ENCODE measurements around the gene NFIA.

NFIA gene

DNA sequence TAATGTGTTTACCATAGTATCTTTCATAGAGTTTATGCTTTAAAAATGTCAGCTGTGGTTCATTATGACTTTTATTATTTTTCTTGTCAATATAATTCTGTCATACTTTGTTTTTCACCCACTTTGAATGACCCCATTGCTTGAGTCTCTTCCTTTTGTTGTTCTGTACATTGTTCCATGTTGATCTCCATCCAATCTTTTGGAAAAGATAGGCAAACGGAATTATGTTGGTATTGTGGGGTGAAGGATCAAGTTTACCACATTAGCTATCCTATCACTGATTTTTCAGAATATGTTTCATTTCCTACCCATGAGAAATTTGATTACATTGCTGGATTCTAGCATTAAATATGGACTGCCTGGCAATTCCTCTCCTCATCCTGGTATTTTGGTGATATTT lies 196.6 kb downstream of the NFIA start:
- H3K27me3 Mint-ChIP-seq: peaks cover 8% of the 10 kb centered on the region
- no peaks in the 10 kb centered on the region for H3K9me3 Mint-ChIP-seq
- peaks cover 11% of the 10 kb centered on the region for H3K4me1 Mint-ChIP-seq
- no peak for ATAC-seq
- H3K4me3 Mint-ChIP-seq: no peak overlapping the region
- H3K36me3 Mint-ChIP-seq: no peaks in the 10 kb centered on the region
- no peak overlapping the region for H3K27ac Mint-ChIP-seq

DNA sequence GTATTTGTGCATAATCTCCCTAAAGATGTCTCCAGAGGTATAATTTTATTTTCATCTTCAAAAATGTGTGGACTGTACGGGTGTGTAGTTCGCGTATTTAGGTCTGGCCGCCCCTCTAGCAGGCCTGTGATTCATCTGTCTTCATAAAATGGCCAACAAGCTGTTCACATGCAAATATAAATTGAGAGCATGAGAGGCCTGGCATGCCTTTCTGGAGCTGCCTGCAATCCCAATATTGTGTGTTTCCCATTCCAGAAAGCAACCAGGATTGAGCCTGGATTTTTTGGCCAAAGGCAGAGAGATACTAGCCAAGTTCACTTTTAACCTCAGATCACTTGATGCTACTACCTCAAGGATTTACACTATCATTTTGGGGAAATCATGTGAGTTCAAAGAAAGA lies 197.2 kb downstream of the NFIA start:
- no peak overlapping the region for H3K27ac Mint-ChIP-seq
- peaks cover 8% of the 10 kb centered on the region for H3K27me3 Mint-ChIP-seq
- peaks cover 11% of the 10 kb centered on the region for H3K4me1 Mint-ChIP-seq
- no peak for ATAC-seq
- H3K4me3 Mint-ChIP-seq: no peak overlapping the region
- H3K9me3 Mint-ChIP-seq: no peaks in the 10 kb centered on the region
- no peaks in the 10 kb centered on the region for H3K36me3 Mint-ChIP-seq

DNA sequence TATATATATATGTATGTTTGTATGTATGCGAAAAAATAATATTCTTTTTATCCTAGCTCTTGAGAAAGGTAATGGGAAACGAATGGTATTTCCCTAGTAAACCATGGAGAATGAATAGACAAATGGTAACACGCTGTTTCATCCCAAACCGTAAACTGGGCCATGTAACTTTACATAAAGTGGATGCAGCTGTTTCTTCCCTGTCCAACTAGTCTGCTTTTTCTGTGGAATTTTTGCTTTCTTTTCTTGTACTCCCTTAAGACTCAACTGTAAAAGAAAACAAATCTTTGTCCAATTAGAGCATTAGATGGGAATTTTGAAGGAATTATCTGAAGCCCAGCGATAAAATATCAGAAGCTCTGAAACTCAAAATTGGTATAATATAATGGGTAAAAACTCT lies 198.1 kb downstream of the NFIA start:
- Mint-ChIP-seq H3K36me3 (no peaks in the 10 kb centered on the region), H3K4me1 (peaks cover 11% of the 10 kb centered on the region), H3K27ac (no peak overlapping the region), H3K27me3 (peaks cover 9% of the 10 kb centered on the region), H3K9me3 (no peaks in the 10 kb centered on the region), H3K4me3 (no peak overlapping the region)
- ATAC-seq: no peak

DNA sequence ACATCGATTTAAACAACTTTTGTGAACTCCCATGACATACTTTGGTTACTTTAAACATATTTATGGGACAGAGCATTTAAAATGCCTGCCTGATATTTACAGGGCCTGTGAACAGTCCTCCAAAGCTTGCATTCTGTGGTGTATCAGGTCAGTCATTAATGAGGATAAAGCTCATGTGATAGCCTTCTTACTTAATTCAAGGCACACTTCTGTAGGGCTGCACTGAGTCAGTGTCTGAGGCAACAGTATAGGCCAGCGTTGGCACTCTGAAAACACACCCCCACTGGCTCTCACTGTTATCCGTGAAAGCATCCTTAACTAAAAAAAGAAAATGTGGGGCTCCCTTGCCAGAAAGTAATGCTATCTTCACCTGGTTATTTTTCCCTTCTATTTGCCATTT lies 200.0 kb downstream of the NFIA start:
- Mint-ChIP-seq H3K27ac (no peak overlapping the region), H3K4me1 (peaks cover 11% of the 10 kb centered on the region), H3K4me3 (no peak overlapping the region), H3K36me3 (no peaks in the 10 kb centered on the region), H3K27me3 (peaks cover 28% of the 10 kb centered on the region), H3K9me3 (no peaks in the 10 kb centered on the region)
- ATAC-seq: no peak

DNA sequence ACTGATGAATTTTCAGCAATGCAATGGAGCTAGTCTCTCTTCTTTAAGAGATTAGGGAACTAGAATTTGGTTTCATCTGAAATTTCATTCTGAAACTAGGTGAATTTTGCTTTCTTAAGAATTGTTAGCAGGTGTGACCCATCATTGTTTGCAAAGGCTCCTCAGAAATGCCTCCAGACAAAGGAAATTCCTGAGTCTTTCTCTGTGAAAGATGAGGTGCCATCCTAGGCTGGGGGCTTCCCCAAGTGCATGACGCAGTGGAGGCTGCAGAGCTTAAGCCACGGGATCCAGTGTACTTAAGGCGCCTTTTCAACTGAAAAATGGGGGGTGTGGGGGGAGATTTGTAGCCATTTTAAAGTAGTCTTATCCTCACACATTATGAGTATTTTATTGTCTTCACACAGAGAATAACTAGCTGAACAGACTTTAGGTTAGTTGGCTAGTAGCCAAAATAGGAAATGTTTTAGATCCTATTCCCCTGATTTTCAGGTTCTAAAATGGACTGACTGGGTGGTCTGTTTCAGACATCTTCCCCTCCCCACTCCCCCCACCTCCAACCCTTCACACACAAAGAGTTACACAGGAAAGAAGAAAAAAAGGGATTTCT lies 202.0 kb downstream of the NFIA start:
- Mint-ChIP-seq H3K4me3 (no peak overlapping the region), H3K27me3 (peaks cover 23% of the 10 kb centered on the region), H3K9me3 (no peaks in the 10 kb centered on the region), H3K27ac (no peak overlapping the region), H3K36me3 (no peaks in the 10 kb centered on the region), H3K4me1 (peaks cover 9% of the 10 kb centered on the region)
- ATAC-seq: peak; percentile 60

DNA sequence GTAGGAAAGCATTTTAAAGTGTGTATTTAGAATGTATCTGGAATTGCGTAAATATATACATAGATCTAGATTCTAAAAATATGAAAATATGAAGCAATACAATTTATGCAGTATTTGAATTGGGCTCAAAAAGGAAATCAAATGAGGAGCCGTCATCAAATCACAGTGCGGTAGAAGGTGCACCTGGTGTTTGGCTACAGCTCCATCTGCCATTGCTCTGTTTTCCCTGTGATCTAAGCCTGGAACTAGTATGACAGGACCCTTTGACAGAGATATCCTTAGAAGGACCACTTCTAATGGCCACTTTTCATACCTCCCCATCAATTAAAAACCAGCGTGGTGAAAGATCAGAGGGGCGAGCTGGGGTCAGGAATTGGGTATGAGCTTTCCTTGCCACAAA lies 202.6 kb downstream of the NFIA start:
- Mint-ChIP-seq H3K4me3 (no peak overlapping the region), H3K9me3 (no peaks in the 10 kb centered on the region), H3K36me3 (no peaks in the 10 kb centered on the region), H3K4me1 (peaks cover 3% of the 10 kb centered on the region), H3K27me3 (peaks cover 23% of the 10 kb centered on the region), H3K27ac (no peak overlapping the region)
- ATAC-seq: no peak

DNA sequence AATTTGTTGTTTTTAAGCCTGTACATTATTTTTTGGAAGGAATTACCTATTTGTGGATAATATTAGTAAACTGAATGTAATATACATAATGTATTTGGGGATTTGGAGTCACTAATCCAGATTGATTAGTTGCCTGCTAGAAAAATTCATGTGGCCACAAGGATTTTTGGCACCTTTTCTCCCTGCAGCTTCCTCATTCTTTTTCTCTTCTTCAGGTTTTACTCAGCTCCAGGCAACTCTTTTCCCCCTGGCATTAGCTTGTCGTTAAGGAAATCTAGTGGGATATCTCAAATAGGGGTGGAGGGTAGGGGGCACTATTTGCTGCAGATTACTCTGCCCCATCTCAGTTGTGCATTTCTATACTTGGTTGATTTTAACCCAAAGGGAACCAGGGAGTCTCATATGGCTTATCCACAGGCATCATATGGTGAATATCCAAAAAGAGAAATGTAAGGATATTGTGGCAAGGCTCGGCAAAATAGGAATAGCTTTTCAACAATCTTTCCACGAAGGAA lies 203.1 kb downstream of the NFIA start:
- no peak overlapping the region for H3K4me3 Mint-ChIP-seq
- H3K4me1 Mint-ChIP-seq: no peaks in the 10 kb centered on the region
- H3K27ac Mint-ChIP-seq: no peak overlapping the region
- ATAC-seq: no peak
- H3K36me3 Mint-ChIP-seq: no peaks in the 10 kb centered on the region
- H3K9me3 Mint-ChIP-seq: no peaks in the 10 kb centered on the region
- peaks cover 23% of the 10 kb centered on the region for H3K27me3 Mint-ChIP-seq

DNA sequence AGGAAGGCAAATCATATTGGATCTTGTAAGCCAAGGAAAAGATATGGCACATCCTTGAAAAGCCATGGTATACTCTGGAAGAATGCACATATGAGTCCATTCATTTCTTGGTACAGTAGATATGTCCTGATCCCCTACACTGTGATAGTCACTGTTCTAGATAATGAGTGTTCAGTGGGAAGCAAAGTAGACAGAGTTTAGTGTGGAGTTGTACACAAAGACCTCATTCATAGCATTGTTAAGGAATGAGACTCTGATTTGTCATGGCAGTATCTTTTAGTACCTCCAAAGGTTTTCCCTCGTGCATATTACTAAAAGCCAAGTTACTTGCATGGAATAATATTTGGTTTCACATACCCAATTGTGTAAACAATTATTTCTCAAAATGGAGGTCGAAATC lies 204.7 kb downstream of the NFIA start:
- ATAC-seq: no peak
- no peaks in the 10 kb centered on the region for H3K4me1 Mint-ChIP-seq

DNA sequence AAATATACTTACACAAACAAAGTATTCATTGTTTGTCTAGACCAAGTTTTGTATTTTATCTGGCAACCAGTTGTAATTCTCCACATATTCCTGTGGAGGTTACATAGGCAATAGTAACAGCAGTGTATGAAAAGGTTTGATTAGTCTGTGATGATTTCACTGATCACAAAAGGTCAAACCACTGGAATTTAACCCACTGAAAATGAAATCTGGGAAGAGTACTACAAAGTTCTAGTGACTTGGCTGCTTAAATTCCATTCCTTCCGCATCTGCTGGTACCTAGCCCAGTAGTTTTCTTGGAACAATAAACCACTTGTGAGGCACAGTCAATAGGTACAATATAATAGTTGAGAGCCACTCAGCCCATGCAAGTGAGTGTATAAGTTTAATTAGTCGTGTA lies 205.4 kb downstream of the NFIA start:
- Mint-ChIP-seq H3K36me3 (no peaks in the 10 kb centered on the region), H3K4me3 (no peak overlapping the region), H3K9me3 (no peaks in the 10 kb centered on the region), H3K27me3 (peaks cover 33% of the 10 kb centered on the region), H3K4me1 (no peaks in the 10 kb centered on the region), H3K27ac (no peak overlapping the region)
- no peak for ATAC-seq

More for the DNA sequence above, 204.7 kb downstream of the NFIA start:
- Mint-ChIP-seq H3K4me3 (no peak overlapping the region), H3K9me3 (no peaks in the 10 kb centered on the region), H3K27ac (no peak overlapping the region), H3K36me3 (no peaks in the 10 kb centered on the region), H3K27me3 (peaks cover 33% of the 10 kb centered on the region)

DNA sequence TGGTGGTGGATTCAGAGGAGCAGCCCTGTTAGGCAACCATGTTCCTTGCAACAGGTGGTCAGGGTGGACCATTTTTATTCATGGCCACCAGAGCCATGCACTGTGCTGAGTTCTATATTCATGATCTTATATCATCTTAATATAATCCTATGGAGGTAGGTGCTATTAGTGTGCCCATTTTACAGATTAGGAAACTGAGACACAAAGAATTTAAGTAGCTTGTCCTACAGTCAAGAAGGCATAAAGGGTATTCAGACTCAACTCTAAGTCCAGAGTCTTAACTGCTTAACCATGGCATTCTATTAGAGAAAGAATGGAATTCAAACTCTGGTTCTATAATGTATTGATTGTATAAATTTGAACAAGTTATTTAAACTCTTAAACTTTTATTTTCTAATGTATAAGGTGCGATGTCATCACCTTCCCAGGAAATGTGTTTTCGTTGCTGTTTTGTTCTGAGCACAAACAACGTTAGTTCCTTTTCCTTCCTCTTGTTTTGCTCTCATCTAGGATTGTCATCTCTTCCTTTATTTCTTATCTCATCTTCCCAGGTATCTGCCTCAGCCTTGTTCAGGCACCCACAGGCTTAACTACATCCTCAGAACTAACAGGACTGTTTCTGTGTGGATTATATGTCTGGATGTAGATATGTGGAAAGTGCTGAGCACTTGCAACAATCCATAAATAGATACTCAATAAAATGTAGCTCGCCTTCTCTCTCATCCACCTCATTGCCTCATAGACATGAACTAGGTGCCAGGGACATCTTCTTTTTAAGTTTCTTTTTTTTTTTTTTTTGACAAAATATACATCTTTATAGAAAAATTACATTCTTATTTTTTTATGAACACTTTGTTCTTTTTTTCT lies 207.1 kb downstream of the NFIA start:
- ATAC-seq: no peak
- Mint-ChIP-seq H3K27me3 (peaks cover 33% of the 10 kb centered on the region), H3K9me3 (no peaks in the 10 kb centered on the region), H3K4me3 (no peak overlapping the region), H3K4me1 (no peaks in the 10 kb centered on the region), H3K36me3 (no peaks in the 10 kb centered on the region), H3K27ac (no peak overlapping the region)

DNA sequence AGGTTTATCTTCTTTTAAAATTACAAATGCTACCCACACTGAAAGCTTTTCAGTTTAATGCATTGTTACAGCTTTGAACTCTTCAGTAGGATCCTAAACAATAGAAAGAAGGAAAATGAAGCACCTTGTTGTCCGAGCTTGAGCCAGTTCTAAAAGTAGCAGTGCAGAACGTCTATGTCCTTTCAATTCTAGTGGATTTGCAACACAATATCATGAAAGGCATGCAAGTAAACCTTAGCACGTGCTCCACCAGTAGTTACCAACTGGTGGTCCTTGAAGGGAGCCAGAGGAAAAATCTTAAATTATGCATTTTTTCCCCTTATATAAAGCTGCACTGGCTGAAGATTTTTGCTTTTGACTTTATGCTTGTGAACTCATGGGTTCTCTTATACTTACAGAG lies 208.2 kb downstream of the NFIA start:
- no peak for ATAC-seq
- Mint-ChIP-seq H3K27me3 (peaks cover 32% of the 10 kb centered on the region), H3K4me3 (no peak overlapping the region), H3K27ac (no peak overlapping the region), H3K36me3 (no peaks in the 10 kb centered on the region), H3K9me3 (no peaks in the 10 kb centered on the region), H3K4me1 (no peaks in the 10 kb centered on the region)

DNA sequence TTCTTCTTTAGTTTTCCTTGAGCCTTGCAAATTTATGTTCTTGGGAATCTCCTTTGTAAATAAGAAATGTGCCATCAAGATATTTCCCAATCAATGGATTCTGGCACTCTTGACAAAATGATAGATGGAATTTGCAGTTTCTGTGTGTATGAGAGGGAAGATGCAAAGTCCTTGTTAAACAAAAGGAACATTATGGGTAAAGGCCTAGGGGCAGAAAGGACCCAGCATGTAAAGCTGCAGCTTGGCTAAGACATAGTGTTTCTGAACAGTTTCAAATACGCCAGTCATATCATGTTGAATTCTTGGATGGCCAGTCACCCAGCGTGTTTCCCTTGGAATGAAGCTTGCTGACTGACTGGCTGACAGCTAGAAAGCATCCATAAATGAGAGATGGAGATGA lies 210.8 kb downstream of the NFIA start:
- Mint-ChIP-seq H3K36me3 (no peaks in the 10 kb centered on the region), H3K27ac (no peak overlapping the region), H3K27me3 (peaks cover 10% of the 10 kb centered on the region), H3K9me3 (no peaks in the 10 kb centered on the region), H3K4me3 (no peak overlapping the region), H3K4me1 (no peaks in the 10 kb centered on the region)
- no peak for ATAC-seq

DNA sequence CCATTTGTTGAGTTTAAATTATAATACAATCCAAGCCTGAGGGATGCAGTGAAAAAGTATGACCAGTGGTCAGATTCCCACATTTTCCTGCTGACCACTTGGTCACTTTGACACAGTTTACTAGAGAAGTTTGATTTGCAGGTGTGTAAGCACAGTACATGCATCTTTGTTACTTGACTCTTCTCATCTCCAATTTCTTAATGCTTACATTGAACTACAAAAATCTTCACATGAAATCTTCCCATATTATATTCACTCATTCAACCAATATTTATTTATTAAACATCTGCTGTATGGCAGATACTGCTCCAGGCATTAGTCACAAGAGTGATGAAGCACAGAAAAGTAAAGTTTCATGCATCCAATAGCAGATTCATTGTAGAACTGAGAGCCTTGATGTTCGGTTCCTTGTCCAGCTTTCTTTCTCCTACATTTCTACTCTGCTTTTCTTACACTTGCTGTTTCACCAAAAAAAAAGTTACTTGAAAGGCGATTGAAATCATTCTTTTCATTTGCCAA lies 211.7 kb downstream of the NFIA start:
- Mint-ChIP-seq H3K27ac (no peak overlapping the region), H3K4me1 (no peaks in the 10 kb centered on the region), H3K9me3 (no peaks in the 10 kb centered on the region), H3K36me3 (no peaks in the 10 kb centered on the region), H3K4me3 (no peak overlapping the region), H3K27me3 (peaks cover 10% of the 10 kb centered on the region)
- no peak for ATAC-seq

DNA sequence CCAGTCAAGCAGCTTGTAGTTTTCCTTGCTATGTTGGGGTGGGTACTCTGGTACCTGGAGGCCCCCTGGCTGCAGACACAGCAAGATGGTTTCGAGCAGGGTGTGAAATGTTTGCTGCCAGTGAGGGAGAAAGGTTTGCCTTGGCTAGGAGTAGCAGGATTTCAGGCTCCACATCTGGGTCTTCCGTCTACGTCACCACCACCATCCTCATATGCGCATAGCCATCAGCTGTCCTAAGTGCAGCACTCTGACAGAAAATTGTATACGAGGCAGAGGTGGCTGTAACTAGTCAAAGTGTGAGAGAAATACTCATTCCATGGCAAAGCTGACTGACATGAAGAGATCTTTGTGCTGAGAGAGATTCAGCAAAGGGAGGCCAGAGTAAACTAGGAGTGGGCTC lies 212.6 kb downstream of the NFIA start:
- ATAC-seq: no peak
- Mint-ChIP-seq H3K27me3 (peaks cover 10% of the 10 kb centered on the region), H3K9me3 (no peaks in the 10 kb centered on the region), H3K4me3 (no peak overlapping the region), H3K4me1 (no peaks in the 10 kb centered on the region), H3K36me3 (no peaks in the 10 kb centered on the region), H3K27ac (no peak overlapping the region)

DNA sequence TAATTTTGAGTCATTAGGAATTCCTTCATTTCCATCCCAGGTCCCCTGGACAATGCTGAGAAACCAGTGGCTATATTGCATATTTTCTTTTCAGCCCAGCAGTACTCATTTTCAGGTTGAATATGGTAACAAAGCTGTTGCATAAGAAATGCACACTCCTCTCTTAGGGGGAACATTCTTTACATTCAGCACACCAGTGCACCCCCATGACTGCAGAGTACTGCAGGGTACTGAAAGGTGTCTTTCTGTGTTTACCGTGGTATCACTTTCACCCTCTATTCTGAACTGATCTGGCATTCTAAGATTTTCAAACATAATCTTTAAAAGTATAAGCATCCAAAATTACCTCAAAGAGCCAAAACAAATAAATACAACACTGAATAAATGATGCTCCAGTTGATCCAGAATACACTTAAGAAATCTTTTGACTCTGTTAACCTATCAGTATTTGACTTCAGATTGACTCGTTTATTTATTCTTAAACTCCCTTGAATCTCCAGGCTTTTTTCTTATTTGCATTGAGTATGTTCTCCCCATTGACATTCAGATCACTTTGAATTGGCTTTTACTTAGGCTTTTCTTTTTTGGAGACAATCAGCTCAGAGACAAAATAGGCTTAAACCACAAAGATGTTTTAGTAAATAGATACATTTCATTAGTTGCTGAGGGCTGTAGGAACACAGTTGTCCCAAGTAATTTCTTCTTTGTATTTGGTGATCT lies 213.6 kb downstream of the NFIA start:
- H3K27me3 Mint-ChIP-seq: peaks cover 6% of the 10 kb centered on the region
- H3K9me3 Mint-ChIP-seq: no peaks in the 10 kb centered on the region
- no peak overlapping the region for H3K27ac Mint-ChIP-seq
- no peak for ATAC-seq
- H3K4me1 Mint-ChIP-seq: no peaks in the 10 kb centered on the region
- no peak overlapping the region for H3K4me3 Mint-ChIP-seq
- no peaks in the 10 kb centered on the region for H3K36me3 Mint-ChIP-seq
